Parathyroid adenoma (tissue), 2 donors: Measurements from ENCODE around the gene RAB3IP.

ENCODE experiments used
- H2AFZ ChIP-seq: fragments of 300-600 bp; sonication (generic); one replicate; pipeline ENCODE4 v1.7.0; 2017; ENCODE audit warnings: antibody characterized with exemption, mild to moderate bottlenecking
- H3K27ac ChIP-seq: fragments of 300-600 bp; sonication (generic); one replicate; pipeline ENCODE4 v1.7.0; 2017
- H3K27me3 ChIP-seq: fragments of 300-600 bp; sonication (generic); one replicate; pipeline ENCODE4 v1.7.0; 2017; ENCODE audit warnings: low read length; ENCODE audit not compliant: control insufficient read depth, insufficient read depth
- H3K36me3 ChIP-seq: fragments of 300-600 bp; sonication (generic); one replicate; pipeline ENCODE4 v1.7.0; 2017; ENCODE audit warnings: low read length; ENCODE audit not compliant: control insufficient read depth, insufficient read depth
- H3K4me1 ChIP-seq: fragments of 300-600 bp; sonication (generic); one replicate; pipeline ENCODE4 v1.7.0; 2017; ENCODE audit warnings: control low read depth
- H3K4me2 ChIP-seq: fragments of 300-600 bp; sonication (generic); one replicate; pipeline ENCODE4 v1.7.0; 2017; ENCODE audit warnings: low read length
- H3K4me3 ChIP-seq: fragments of 300-600 bp; sonication (generic); one replicate; pipeline ENCODE4 v1.7.0; 2017; ENCODE audit warnings: low read depth, low read length
- H3K79me2 ChIP-seq: fragments of 300-600 bp; sonication (generic); one replicate; pipeline ENCODE4 v1.7.0; 2017; ENCODE audit warnings: control low read depth
- H3K9ac ChIP-seq: fragments of 300-600 bp; sonication (generic); one replicate; pipeline ENCODE4 v1.7.0; 2017; ENCODE audit warnings: mild to moderate bottlenecking
- H3K9me3 ChIP-seq: fragments of 300-600 bp; sonication (generic); one replicate; pipeline ENCODE4 v1.7.0; 2017; ENCODE audit warnings: low read length; ENCODE audit not compliant: control insufficient read depth
- CTCF ChIP-seq: fragments of 300-600 bp; sonication (generic); IDR thresholded peaks from one replicate; pipeline ENCODE4 v1.7.0; 2017; ENCODE audit warnings: antibody characterized with exemption, mild to moderate bottlenecking
- donor health status: primary hyperparathyroidism.

Gene RAB3IP

GRCh38 chr12:69765515-69765914 lies 26.9 kb downstream of the RAB3IP start:
- Histone ChIP-seq H3K4me3 (no peak overlapping the region), H3K4me1 (no peaks in the 10 kb centered on the region), H3K27me3 (no peaks in the 10 kb centered on the region), H3K36me3 (no peaks in the 10 kb centered on the region), H3K4me2 (no peak overlapping the region), H3K9me3 (peaks cover 4% of the 10 kb centered on the region), H3K9ac (no peak overlapping the region), H2AFZ (no peak overlapping the region), H3K79me2 (peaks cover 12% of the 10 kb centered on the region), H3K27ac (no peak overlapping the region)
- TF ChIP-seq CTCF: no peak

GRCh38 chr12:69766260-69766659 lies 27.6 kb downstream of the RAB3IP start:
- Histone ChIP-seq H3K9me3 (peaks cover 4% of the 10 kb centered on the region), H3K79me2 (peaks cover 12% of the 10 kb centered on the region), H3K27me3 (no peaks in the 10 kb centered on the region), H3K4me3 (no peak overlapping the region), H3K4me2 (no peak overlapping the region), H3K36me3 (no peaks in the 10 kb centered on the region), H3K27ac (no peak overlapping the region), H2AFZ (no peak overlapping the region), H3K4me1 (no peaks in the 10 kb centered on the region), H3K9ac (no peak overlapping the region)
- TF ChIP-seq CTCF: no peak

DNA sequence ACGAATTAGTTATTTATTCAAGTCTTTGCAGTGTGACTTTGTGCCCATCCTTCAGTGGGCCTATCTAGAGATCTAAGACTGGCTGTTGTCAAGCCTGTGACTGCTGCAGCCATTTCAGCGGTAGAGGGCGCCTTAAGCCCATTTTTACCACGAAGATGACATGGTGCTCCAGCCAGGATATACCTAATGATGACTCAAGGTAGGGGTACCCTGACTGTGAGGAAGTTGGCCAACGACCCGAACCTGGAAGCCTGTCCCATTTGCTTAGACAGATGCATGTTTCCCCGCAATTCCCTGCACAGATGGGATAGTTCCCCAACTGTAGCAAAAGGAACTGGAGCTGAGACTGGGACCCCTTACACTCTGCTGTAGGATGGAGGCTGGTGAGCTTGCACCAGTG lies 41.3 kb downstream of the RAB3IP start:
- Histone ChIP-seq H3K79me2 (no peaks in the 10 kb centered on the region), H3K27ac (no peak overlapping the region), H3K36me3 (no peaks in the 10 kb centered on the region), H3K27me3 (no peaks in the 10 kb centered on the region), H3K9ac (no peak overlapping the region), H3K9me3 (no peaks in the 10 kb centered on the region), H3K4me3 (no peak overlapping the region), H3K4me2 (no peak overlapping the region), H3K4me1 (no peaks in the 10 kb centered on the region), H2AFZ (no peak overlapping the region)
- no peak for TF ChIP-seq CTCF

DNA sequence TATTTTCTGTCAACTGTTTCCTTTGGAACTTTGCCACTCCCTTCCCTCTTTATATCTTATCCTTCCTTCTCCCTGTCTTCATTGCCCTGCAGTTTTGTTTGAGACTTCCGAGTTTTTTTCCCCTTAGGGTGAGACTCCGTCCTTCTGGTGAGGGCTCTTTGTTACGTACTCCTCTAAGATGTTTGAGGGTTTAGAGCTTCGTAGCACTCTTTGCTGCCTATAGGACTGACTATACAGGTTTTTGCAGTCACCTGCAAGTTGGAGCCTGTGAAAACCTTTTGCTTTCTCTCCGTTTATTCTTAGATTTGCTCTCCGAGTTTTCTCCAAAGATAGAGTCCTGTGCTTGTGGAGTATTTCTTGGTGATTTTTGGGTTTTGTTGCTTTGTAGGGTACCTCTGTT lies 44.7 kb downstream of the RAB3IP start:
- no peaks in the 10 kb centered on the region for H3K79me2 ChIP-seq
- no peak for TF ChIP-seq CTCF
- no peak overlapping the region for H3K4me2 ChIP-seq
- no peaks in the 10 kb centered on the region for H3K9me3 ChIP-seq
- no peak overlapping the region for H3K9ac ChIP-seq
- H3K36me3 ChIP-seq: no peaks in the 10 kb centered on the region
- no peaks in the 10 kb centered on the region for H3K27me3 ChIP-seq
- H3K4me3 ChIP-seq: no peak overlapping the region
- H3K27ac ChIP-seq: no peak overlapping the region
- no peak overlapping the region for H2AFZ ChIP-seq
- no peaks in the 10 kb centered on the region for H3K4me1 ChIP-seq

- no peaks in the 10 kb centered on the region for H3K27me3 ChIP-seq
- H3K36me3 ChIP-seq: no peaks in the 10 kb centered on the region
- TF ChIP-seq CTCF: no peak
- no peaks in the 10 kb centered on the region for H3K79me2 ChIP-seq
- H3K4me3 ChIP-seq: no peak overlapping the region
- H3K4me2 ChIP-seq: no peak overlapping the region
- no peak overlapping the region for H3K27ac ChIP-seq
- no peak overlapping the region for H2AFZ ChIP-seq
- H3K9ac ChIP-seq: no peak overlapping the region
- no peaks in the 10 kb centered on the region for H3K4me1 ChIP-seq
- H3K9me3 ChIP-seq: no peaks in the 10 kb centered on the region
These were observed 50.7 kb downstream of the RAB3IP start for GRCh38 chr12:69789351-69789750.
